Activated naive CD4-positive, alpha-beta T cell treated with anti-CD3 and anti-CD28 coated beads, Interleukin-2, amount 50 U/mL, for 24 hours (primary cell): ENCODE measurements around the gene PLEKHA5.
"Not testable (repeated sequence)": the region's sequence is repeated elsewhere in the genome, so short reads cannot be mapped to it uniquely, and the experiment has no call there.

Experiments used
- H3K27ac Mint-ChIP-seq: one replicate; pipeline ENCODE4 v1.8.0; 2021; ENCODE audit warnings: mild to moderate bottlenecking, mixed read lengths
- H3K27me3 Mint-ChIP-seq: one replicate; pipeline ENCODE4 v1.8.0; 2021; ENCODE audit warnings: mixed read lengths
- H3K36me3 Mint-ChIP-seq: one replicate; pipeline ENCODE4 v1.8.0; 2021; ENCODE audit warnings: mixed read lengths
- H3K4me1 Mint-ChIP-seq: one replicate; pipeline ENCODE4 v1.8.0; 2021; ENCODE audit warnings: mixed read lengths
- H3K4me3 Mint-ChIP-seq: one replicate; pipeline ENCODE4 v1.8.0; 2021; ENCODE audit warnings: mild to moderate bottlenecking, mixed read lengths
- H3K9me3 Mint-ChIP-seq: one replicate; pipeline ENCODE4 v1.8.0; 2021; ENCODE audit warnings: mixed read lengths

The PLEKHA5 gene

DNA sequence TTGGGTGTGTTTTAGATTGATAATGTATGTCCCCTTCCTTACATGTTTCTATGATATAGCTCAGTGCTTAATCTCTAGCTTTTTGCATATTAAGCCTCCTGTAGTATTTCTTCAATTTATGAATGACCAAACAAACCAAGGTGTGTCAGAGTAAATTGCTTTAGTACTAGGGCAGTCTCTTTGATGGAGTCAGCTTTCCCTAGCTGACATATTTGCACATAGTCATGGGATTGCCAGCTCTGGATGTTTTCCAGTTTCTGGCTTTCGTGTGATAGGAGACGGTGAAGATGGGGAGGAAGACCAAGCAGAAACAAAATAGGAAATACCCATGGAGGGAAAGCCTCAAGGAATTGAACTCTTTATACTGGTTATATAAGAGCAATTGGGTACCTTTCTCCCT lies 148.9 kb downstream of the PLEKHA5 start:
- Mint-ChIP-seq H3K9me3 (no peaks in the 10 kb centered on the region), H3K27ac (no peak overlapping the region), H3K36me3 (no peaks in the 10 kb centered on the region), H3K4me1 (peaks cover 4% of the 10 kb centered on the region), H3K4me3 (no peak overlapping the region), H3K27me3 (peaks cover 3% of the 10 kb centered on the region)

DNA sequence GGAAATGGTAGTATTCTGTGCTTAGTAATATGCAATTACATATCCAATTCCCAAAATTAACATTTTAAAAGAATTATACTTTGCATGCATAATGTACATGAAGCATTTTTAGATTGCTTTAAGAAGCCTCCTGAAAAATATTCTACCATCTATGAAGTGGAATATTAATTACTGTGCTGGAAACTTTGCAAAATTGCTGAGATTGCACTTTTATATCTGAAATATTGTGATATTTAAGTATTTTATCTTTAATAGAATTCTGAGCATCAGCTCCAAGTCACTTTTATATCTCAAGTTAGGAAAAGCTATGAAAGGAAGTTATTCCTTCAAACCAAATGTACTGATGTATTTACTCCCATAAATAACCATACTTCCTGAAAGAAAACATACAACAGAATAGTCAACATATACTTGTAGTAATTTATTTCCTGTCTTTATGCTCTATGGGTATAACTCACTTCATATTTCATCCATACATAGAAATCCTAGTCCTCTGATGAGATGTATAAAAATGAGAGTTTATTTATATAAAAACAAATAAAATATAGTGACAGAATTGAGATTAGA lies 152.7 kb downstream of the PLEKHA5 start:
- Mint-ChIP-seq H3K4me3 (no peak overlapping the region), H3K9me3 (no peaks in the 10 kb centered on the region), H3K27ac (no peak overlapping the region), H3K36me3 (no peaks in the 10 kb centered on the region), H3K27me3 (peaks cover 2% of the 10 kb centered on the region), H3K4me1 (no peaks in the 10 kb centered on the region)

DNA sequence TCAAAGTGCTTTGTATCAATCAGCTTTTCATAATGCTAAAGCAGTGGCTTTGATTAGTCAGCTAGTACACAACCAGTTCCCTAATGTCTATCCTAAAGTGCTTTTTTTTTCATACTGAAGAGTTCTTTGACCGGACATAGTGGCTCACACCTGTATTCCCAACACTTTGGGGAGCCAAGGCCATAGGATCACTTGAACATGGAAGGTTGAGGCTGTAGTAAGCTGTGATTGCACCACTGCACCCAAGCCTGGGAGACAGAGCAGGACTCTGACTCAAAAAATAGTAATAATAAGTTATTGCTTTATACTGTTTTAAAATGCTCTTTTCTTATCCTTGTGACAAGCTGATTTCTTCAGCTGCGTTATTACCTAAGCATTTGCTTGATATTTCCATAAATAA lies 155.1 kb downstream of the PLEKHA5 start:
- Mint-ChIP-seq H3K27ac (no peak overlapping the region), H3K36me3 (no peaks in the 10 kb centered on the region), H3K9me3 (no peaks in the 10 kb centered on the region), H3K4me3 (no peak overlapping the region), H3K4me1 (no peaks in the 10 kb centered on the region), H3K27me3 (peaks cover 2% of the 10 kb centered on the region)

DNA sequence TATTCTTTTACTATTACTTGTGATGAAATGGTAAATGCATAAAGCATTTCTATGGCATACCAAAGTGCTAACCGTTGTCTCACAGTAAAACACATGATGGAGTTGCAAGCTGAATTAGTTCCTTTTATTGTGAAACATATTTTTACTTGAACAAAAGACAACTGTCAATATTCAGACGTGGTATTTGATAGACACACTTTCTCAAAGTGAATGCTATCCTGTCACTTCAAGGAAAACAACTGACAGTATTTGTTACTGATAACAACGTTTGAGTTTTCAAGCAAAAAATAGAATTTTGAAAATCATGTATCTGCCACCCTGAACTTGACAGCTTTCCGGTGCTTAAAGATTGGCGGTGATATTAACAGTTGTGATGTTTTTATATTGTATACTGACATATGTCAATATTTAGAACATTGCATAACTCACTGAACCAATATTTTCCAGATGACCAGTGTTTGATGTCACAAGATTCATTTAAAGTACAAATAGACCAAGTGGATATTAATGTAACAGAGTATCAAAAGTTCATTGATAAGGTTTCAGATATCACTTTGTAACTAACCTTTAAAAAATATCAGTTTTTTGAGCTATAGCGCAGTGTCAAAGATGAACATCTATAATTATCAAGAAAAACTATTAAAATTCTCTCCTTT lies 156.4 kb downstream of the PLEKHA5 start:
- Mint-ChIP-seq H3K4me1 (no peaks in the 10 kb centered on the region), H3K27ac (no peak overlapping the region), H3K27me3 (no peaks in the 10 kb centered on the region), H3K36me3 (no peaks in the 10 kb centered on the region), H3K9me3 (no peaks in the 10 kb centered on the region), H3K4me3 (no peak overlapping the region)

DNA sequence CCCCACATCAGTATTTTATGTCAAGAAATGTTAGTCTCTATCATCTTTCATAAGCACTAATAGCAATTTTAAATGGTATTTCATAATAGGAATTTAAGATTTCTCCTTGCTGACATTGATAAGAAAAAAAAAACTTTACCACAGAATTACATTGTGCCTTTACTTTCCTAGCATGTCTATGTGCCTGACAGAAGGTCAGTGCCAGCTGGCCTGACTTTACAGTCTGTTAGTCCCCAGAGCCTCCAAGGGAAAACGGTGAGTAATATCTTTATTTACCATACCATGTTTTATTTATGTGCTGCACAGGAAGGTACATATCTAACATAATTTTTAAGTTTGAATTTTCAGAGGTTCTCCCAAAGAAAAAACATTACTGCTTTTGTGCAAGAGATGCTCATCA lies 157.8 kb downstream of the PLEKHA5 start:
- Mint-ChIP-seq H3K27me3 (no peaks in the 10 kb centered on the region), H3K36me3 (no peaks in the 10 kb centered on the region), H3K9me3 (no peaks in the 10 kb centered on the region), H3K4me1 (no peaks in the 10 kb centered on the region), H3K4me3 (no peak overlapping the region), H3K27ac (no peak overlapping the region)

DNA sequence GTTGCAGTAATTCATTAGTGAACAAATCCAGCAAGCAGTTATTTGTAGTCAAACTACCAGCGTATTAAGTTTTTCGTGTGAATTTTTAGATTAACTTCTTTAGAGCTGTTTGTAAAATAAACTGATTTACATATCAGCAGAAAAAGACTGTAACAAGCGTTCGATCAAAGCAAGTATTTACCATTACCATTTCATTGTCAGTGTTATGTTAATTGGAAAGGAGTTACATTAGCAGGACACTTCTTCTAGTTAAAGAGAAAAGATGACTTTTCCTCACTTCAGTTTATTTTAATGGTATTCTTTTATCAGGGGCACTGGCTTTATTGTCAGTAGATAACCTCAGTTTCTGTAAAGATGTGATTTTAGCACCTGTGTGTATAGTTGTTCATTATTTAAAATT lies 158.6 kb downstream of the PLEKHA5 start:
- no peak overlapping the region for H3K27ac Mint-ChIP-seq
- no peaks in the 10 kb centered on the region for H3K27me3 Mint-ChIP-seq
- no peaks in the 10 kb centered on the region for H3K4me1 Mint-ChIP-seq
- no peaks in the 10 kb centered on the region for H3K36me3 Mint-ChIP-seq
- no peaks in the 10 kb centered on the region for H3K9me3 Mint-ChIP-seq
- no peak overlapping the region for H3K4me3 Mint-ChIP-seq

DNA sequence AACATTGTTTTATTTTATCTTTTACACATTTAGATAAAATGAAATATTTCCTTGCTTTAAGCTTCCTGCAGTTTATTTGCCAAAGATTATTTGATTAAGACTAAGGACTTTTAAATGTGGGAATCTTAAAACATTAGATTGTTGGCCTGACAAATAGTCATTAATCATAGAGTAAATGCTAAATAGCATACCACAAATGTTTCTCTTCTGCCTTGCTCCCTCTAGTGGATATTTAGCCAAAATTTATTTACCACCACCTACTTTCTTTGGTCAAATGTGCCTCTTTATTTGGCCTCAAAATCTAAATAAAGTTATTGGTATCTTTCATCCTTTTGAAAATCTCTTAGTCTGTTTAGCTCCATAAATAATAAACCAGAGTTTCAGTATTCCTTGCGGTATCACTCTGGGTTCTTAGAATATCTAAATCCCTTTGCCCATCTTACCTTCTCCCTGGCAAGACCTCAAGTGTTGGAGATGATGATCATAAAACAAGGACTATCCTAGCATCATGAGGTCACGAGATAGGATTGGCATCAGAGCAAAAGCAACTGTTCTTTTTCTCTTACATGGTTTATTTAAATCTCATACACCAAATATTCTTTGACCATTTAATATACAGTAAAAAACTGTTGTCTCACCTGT lies 159.2 kb downstream of the PLEKHA5 start:
- Mint-ChIP-seq H3K4me1 (no peaks in the 10 kb centered on the region), H3K4me3 (no peak overlapping the region), H3K9me3 (no peaks in the 10 kb centered on the region), H3K27ac (no peak overlapping the region), H3K27me3 (no peaks in the 10 kb centered on the region), H3K36me3 (no peaks in the 10 kb centered on the region)

DNA sequence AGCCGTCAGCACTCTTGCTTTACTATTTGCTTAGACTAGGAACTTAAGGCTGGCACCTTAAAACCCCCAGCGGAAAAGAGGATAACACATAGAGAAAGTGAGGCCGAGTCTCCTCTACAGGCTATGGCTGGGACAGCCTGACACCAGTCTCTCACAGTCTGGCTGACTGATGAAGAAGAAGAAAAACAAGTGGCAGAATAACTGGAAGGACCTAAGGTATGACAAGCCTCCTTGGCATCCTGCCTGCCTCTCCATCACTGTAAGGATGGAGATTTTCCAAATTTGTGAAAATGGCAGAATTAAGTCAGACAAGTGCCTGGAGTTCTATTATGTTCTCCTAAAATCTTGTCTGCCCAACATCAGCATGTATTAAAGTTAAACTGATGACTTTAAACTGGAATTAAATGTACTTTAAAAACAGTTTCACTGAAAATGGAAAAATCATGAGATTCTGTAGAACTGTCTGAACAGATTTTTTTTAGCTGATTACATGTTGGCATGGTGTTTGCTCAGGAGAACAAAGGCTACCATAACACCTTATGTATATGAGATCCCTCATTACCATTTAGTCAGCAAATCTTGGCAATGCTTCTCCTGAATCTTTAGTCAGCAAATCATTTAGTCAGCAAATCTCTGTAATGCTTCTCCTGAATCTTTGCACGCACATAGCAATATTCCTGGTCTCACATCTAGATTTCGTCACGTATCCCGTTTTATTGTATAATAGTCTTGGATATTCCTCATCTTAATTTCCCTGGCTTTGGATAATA lies 169.5 kb downstream of the PLEKHA5 start:
- no peaks in the 10 kb centered on the region for H3K4me1 Mint-ChIP-seq
- H3K27me3 Mint-ChIP-seq = no peaks in the 10 kb centered on the region
- no peaks in the 10 kb centered on the region for H3K9me3 Mint-ChIP-seq
- no peaks in the 10 kb centered on the region for H3K36me3 Mint-ChIP-seq
- H3K4me3 Mint-ChIP-seq = no peak overlapping the region
- H3K27ac Mint-ChIP-seq = no peak overlapping the region

DNA sequence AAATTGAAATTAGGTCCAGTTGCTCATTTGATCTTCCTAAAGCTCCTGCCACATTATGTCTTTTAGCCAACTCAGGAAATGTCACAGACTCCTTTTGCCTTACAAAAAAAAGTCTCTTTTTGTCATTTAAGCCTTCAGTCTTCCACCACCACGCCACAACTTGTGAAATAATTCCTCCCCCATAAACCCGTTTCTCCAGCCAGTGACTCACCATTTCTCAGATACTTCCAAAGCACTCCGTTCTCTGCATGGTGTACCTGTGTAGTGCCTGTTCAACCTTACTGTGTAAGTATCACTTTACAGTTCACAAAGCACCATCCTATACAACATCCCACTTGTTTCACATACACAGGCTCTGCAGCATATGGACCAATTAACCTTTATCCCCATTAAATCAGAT lies 170.2 kb downstream of the PLEKHA5 start:
- H3K27me3 Mint-ChIP-seq = no peaks in the 10 kb centered on the region
- H3K4me3 Mint-ChIP-seq = no peak overlapping the region
- H3K4me1 Mint-ChIP-seq = no peaks in the 10 kb centered on the region
- H3K9me3 Mint-ChIP-seq = no peaks in the 10 kb centered on the region
- H3K36me3 Mint-ChIP-seq = no peaks in the 10 kb centered on the region
- H3K27ac Mint-ChIP-seq = no peak overlapping the region

DNA sequence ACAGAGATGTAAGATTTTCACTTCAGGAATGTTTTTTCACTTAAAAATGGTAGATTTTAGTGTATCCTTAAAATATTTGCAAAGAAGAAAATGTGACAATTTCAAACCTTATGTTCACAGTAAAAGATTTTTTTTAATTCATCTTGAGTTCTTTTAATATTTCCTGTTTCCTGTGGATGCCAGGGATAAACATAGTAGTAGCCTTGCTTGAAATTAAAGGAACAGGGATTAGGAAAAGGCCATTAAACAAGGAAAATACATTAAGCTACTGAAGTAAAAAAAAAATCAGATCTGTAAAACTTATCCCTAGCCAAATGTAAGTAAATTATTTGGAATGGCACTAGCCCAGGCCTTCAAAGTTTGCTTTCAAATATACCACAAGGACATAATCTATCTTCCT lies 171.7 kb downstream of the PLEKHA5 start:
- Mint-ChIP-seq H3K9me3 (no peaks in the 10 kb centered on the region), H3K36me3 (no peaks in the 10 kb centered on the region), H3K27me3 (no peaks in the 10 kb centered on the region), H3K27ac (no peak overlapping the region), H3K4me1 (no peaks in the 10 kb centered on the region), H3K4me3 (no peak overlapping the region)

DNA sequence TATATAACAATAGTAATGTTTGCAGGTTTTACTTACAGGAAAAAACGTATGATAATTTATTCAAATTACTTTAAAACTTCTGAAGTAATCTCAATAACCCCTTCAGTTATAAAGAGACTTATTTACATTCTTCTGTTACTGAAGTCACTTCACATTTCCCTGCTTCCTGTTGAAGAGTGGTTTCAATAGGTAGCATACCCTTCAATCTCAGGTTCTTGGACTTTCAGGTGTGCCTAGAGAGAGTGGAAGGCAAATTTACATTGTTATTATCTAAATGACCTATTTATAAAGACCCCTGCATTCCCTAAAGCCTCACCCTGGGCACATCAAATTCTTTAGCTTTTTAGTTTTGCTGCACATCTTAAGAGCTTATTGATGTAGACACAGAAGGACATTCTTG lies 172.2 kb downstream of the PLEKHA5 start:
- Mint-ChIP-seq H3K27ac (no peak overlapping the region), H3K27me3 (no peaks in the 10 kb centered on the region), H3K36me3 (no peaks in the 10 kb centered on the region), H3K9me3 (no peaks in the 10 kb centered on the region), H3K4me3 (no peak overlapping the region), H3K4me1 (no peaks in the 10 kb centered on the region)

DNA sequence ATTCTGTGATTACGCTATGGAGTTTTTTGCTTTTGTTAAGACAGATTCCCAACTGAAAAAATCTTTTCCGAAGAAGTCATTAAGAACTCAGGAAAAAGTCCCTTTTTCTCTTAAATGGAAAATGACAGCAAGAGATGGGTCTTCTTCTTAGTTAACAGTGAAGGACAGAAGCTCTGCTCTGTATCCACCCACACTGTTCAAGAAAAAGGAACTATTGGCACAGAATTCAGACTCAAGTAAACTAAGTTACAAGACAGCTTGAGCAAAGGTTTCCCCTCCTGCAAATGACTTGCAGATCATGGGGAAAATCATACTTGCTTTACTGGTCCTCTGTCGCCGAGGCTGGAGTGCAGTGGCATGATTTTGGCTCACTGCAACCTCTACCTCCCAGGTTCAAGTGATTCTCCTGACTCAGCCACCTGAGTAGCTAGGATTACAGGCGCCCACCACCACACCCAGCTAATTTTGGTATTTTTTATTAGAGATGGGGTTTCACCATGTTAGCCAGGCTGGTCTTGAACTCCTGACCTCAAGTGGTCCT lies 172.6 kb downstream of the PLEKHA5 start:
- no peaks in the 10 kb centered on the region for H3K9me3 Mint-ChIP-seq
- H3K27me3 Mint-ChIP-seq = no peaks in the 10 kb centered on the region
- H3K4me3 Mint-ChIP-seq = no peak overlapping the region
- no peaks in the 10 kb centered on the region for H3K4me1 Mint-ChIP-seq
- H3K36me3 Mint-ChIP-seq = no peaks in the 10 kb centered on the region
- H3K27ac Mint-ChIP-seq = no peak overlapping the region

DNA sequence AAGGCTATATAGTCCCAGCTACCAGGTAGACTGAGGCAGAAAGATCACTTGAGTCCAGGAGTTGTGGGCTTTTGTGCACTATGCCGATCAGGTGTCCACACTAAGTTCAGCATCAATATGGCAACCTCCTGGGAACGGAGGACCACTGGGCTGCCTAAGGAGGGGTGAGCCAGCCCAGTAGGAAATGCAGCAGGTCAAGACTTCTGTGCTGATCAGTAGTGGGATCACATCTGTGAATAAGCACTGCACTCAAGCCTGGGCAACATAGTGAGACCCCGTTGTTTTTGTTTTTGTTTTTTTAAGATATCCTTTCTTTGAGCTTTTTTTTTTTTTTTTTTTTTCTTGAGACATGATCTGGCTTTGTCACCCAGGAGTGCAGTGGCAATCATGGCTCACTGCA lies 174.0 kb downstream of the PLEKHA5 start:
- H3K9me3 Mint-ChIP-seq = no peaks in the 10 kb centered on the region
- H3K4me1 Mint-ChIP-seq = no peaks in the 10 kb centered on the region

DNA sequence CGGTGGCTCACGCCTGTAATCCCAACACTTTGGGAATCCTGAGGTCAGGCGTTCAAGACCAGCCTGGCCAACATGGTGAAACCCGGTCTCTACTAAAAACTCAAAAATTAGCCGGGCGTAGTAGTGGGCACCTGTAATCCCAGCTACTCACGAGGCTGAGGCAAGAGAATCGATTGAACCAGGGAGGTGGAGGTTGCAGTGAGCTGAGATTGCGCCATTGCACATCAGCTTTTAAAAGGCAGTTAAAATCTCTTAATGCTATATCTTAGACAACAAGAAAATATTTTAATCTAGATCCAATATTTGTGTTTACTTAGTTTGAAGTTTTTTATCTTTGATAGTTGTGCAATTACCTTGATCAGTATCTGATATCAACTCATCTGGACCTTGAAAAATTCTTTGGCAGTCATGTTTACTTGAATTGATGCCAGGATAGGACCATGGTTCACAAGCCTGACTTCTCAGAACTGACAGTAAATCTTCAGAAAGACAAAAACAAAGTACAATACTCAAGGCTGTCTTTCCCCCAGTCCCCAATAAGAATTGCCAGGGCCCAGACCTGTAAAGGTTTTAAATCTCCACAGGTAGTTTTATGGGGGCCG lies 174.7 kb downstream of the PLEKHA5 start:
- Mint-ChIP-seq H3K4me3 (no peak overlapping the region), H3K36me3 (no peaks in the 10 kb centered on the region), H3K27ac (no peak overlapping the region), H3K27me3 (no peaks in the 10 kb centered on the region), H3K4me1 (no peaks in the 10 kb centered on the region), H3K9me3 (no peaks in the 10 kb centered on the region)

More for the DNA sequence above, 174.0 kb downstream of the PLEKHA5 start:
- H3K36me3 Mint-ChIP-seq = no peaks in the 10 kb centered on the region
- no peak overlapping the region for H3K27ac Mint-ChIP-seq
- H3K4me3 Mint-ChIP-seq = no peak overlapping the region
- no peaks in the 10 kb centered on the region for H3K27me3 Mint-ChIP-seq

DNA sequence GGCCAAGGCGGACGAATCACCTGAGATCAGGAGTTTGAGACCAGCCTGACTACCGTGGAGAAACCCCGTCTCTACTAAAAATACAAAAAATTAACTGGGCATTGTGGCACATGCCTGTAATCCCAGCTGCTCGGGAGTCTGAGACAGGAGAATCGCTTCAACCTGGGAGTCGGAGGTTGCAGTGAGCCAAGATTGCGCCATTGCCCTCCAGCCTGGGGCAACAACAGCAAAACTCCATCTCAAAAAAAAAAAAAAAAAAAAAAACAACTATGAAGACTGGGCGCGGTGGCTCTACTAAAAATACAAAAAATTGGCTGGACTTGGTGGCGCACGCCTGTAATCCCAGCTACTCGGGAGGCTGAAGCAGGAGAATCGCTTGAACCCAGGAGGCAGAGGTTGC lies 176.1 kb downstream of the PLEKHA5 start:
- H3K27me3 Mint-ChIP-seq, H3K27ac Mint-ChIP-seq, H3K9me3 Mint-ChIP-seq, H3K4me3 Mint-ChIP-seq, H3K4me1 Mint-ChIP-seq, H3K36me3 Mint-ChIP-seq: not testable (repeated sequence)
